IPS DF 6.9 (cell line): ENCODE results near the gene SRRM5.
A peak's percentile ranks its signal among the peaks of the same experiment; 100 is the strongest.
"Not testable (repeated sequence)": the region's sequence is repeated elsewhere in the genome, so short reads cannot be mapped to it uniquely, and the experiment has no call there.

Source experiments
- DNase-seq: peaks from one replicate; pipeline ENCODE4 v3.0.0-alpha.2; 2013; ENCODE audit warnings: low read depth, low spot score
- H3K27ac ChIP-seq: one replicate; pipeline ENCODE4 v1.5.1; 2013; ENCODE audit warnings: low read length, control low read depth
- H3K27me3 ChIP-seq: 2 replicates; pipeline ENCODE4 v1.6.1; 2013; ENCODE audit warnings: mild to moderate bottlenecking, low read length; ENCODE audit not compliant: control insufficient read depth, insufficient read depth
- H3K36me3 ChIP-seq: 2 replicates; pipeline ENCODE4 v1.6.1; 2013; ENCODE audit warnings: low read length; ENCODE audit not compliant: control insufficient read depth, insufficient read depth
- H3K4me1 ChIP-seq: 2 replicates; pipeline ENCODE4 v1.6.1; 2013; ENCODE audit warnings: low read length; ENCODE audit not compliant: control insufficient read depth, insufficient read depth
- H3K4me3 ChIP-seq: 2 replicates; pipeline ENCODE4 v1.5.1; 2013; ENCODE audit warnings: mild to moderate bottlenecking, low read length
- H3K9me3 ChIP-seq: 2 replicates; pipeline ENCODE4 v1.6.1; 2013; ENCODE audit warnings: low read length, inconsistent platforms; ENCODE audit not compliant: control insufficient read depth, insufficient read depth
- WGBS: extraction: QIAGEN DNeasy Blood & Tissue Kit; methylation state at CpG from one replicate; pipeline ENCODE4 v1.1.7; 2013; ENCODE audit warnings: mixed read lengths, missing lambda C conversion rate; ENCODE audit not compliant: insufficient read length, insufficient coverage; 5-methylcytosine and 5-hydroxymethylcytosine counted together

Gene SRRM5

GRCh38 chr19:43625918-43626579 lies 14.2 kb downstream of the SRRM5 start:
- no peak for DNase-seq

GRCh38 chr19:43626838-43627237 lies 14.9 kb downstream of the SRRM5 start:
- no peak overlapping the region for H3K27ac ChIP-seq
- no peaks in the 10 kb centered on the region for H3K36me3 ChIP-seq
- no CpG with 5 or more reads among the region's 17 CpGs for WGBS
- H3K4me1 ChIP-seq = peaks cover 2% of the 10 kb centered on the region; the same call in 1 of the 2 replicates
- H3K9me3 ChIP-seq = no peaks in the 10 kb centered on the region
- H3K4me3 ChIP-seq = no peak overlapping the region
- no peaks in the 10 kb centered on the region for H3K27me3 ChIP-seq
- DNase-seq = no peak

More at GRCh38 chr19:43625918-43626579, 14.2 kb downstream of the SRRM5 start:
- no peak overlapping the region for H3K4me3 ChIP-seq
- H3K27ac ChIP-seq = no peak overlapping the region
- no peaks in the 10 kb centered on the region for H3K9me3 ChIP-seq
- WGBS = no CpG with 5 or more reads among the region's 32 CpGs
- no peaks in the 10 kb centered on the region for H3K36me3 ChIP-seq
- no peaks in the 10 kb centered on the region for H3K27me3 ChIP-seq
- H3K4me1 ChIP-seq = peaks cover 2% of the 10 kb centered on the region; the same call in 1 of the 2 replicates

GRCh38 chr19:43628646-43629326 lies 16.9 kb downstream of the SRRM5 start:
- WGBS = no CpG with 5 or more reads among the region's 3 CpGs
- no peaks in the 10 kb centered on the region for H3K36me3 ChIP-seq
- no peaks in the 10 kb centered on the region for H3K27me3 ChIP-seq
- DNase-seq = no peak
- no peak overlapping the region for H3K4me3 ChIP-seq
- no peak overlapping the region for H3K27ac ChIP-seq
- H3K4me1 ChIP-seq = peaks cover 2% of the 10 kb centered on the region; the same call in 1 of the 2 replicates
- no peaks in the 10 kb centered on the region for H3K9me3 ChIP-seq

GRCh38 chr19:43631491-43631890 lies 19.6 kb downstream of the SRRM5 start:
- DNase-seq = no peak
- Histone ChIP-seq H3K27me3 (no peaks in the 10 kb centered on the region), H3K27ac (no peak overlapping the region), H3K36me3 (no peaks in the 10 kb centered on the region), H3K9me3 (no peaks in the 10 kb centered on the region), H3K4me3 (no peak overlapping the region), H3K4me1 (peaks cover 3% of the 10 kb centered on the region)
- whole genome bisulfite sequencing = no CpG with 5 or more reads among the region's 5 CpGs

GRCh38 chr19:43633520-43633919 lies 21.6 kb downstream of the SRRM5 start:
- Histone ChIP-seq H3K4me1 (peaks cover 3% of the 10 kb centered on the region), H3K9me3 (no peaks in the 10 kb centered on the region), H3K27me3 (peaks cover under 1% of the 10 kb centered on the region; the same call in 1 of the 2 replicates), H3K27ac (no peak overlapping the region), H3K4me3 (no peak overlapping the region), H3K36me3 (no peaks in the 10 kb centered on the region)
- WGBS = no CpG with 5 or more reads among the region's 4 CpGs
- no peak for DNase-seq

- Histone ChIP-seq H3K36me3 (no peaks in the 10 kb centered on the region), H3K4me3 (no peak overlapping the region), H3K4me1 (peaks cover 3% of the 10 kb centered on the region), H3K9me3 (no peaks in the 10 kb centered on the region), H3K27ac (no peak overlapping the region), H3K27me3 (peaks cover 6% of the 10 kb centered on the region)
- DNase-seq = no peak
- no CpG with 5 or more reads among the region's 5 CpGs for WGBS
These were observed 22.2 kb downstream of the SRRM5 start for GRCh38 chr19:43634068-43634467.

- DNase-seq = no peak
- H3K9me3 ChIP-seq = no peaks in the 10 kb centered on the region
- H3K27ac ChIP-seq = no peak overlapping the region
- peak overlapping the region; percentile 25; the same call in 1 of the 2 replicates for H3K4me3 ChIP-seq
- peaks cover 3% of the 10 kb centered on the region for H3K4me1 ChIP-seq
- H3K36me3 ChIP-seq = no peaks in the 10 kb centered on the region
- WGBS = no CpG with 5 or more reads among the region's 5 CpGs
- peaks cover 8% of the 10 kb centered on the region for H3K27me3 ChIP-seq
These were observed 22.6 kb downstream of the SRRM5 start for GRCh38 chr19:43634506-43634871.

- H3K4me1 ChIP-seq = peaks cover 3% of the 10 kb centered on the region
- H3K27me3 ChIP-seq = peaks cover 8% of the 10 kb centered on the region
- H3K9me3 ChIP-seq = no peaks in the 10 kb centered on the region
- H3K4me3 ChIP-seq = peak overlapping the region; percentile 25; the same call in 1 of the 2 replicates
- no peaks in the 10 kb centered on the region for H3K36me3 ChIP-seq
- H3K27ac ChIP-seq = no peak overlapping the region
- no peak for DNase-seq
- whole genome bisulfite sequencing = no CpG with 5 or more reads among the region's 17 CpGs
These were observed 23.1 kb downstream of the SRRM5 start for GRCh38 chr19:43634872-43635560.

- H3K36me3 ChIP-seq, DNase-seq, H3K27ac ChIP-seq, H3K27me3 ChIP-seq, H3K4me1 ChIP-seq, H3K9me3 ChIP-seq: not testable (repeated sequence)
- H3K4me3 ChIP-seq = peak overlapping the region; percentile 25; the same call in 1 of the 2 replicates
- WGBS = no CpG with 5 or more reads among the region's 2 CpGs
These were observed 23.7 kb downstream of the SRRM5 start for GRCh38 chr19:43635561-43635940.

- no CpG with 5 or more reads among the region's 14 CpGs for WGBS
- no peaks in the 10 kb centered on the region for H3K9me3 ChIP-seq
- no peaks in the 10 kb centered on the region for H3K36me3 ChIP-seq
- H3K27me3 ChIP-seq = peaks cover 8% of the 10 kb centered on the region
- H3K27ac ChIP-seq = no peak overlapping the region
- peaks cover 3% of the 10 kb centered on the region for H3K4me1 ChIP-seq
- DNase-seq = no peak
- no peak overlapping the region for H3K4me3 ChIP-seq
These were observed 24.3 kb downstream of the SRRM5 start for GRCh38 chr19:43636121-43636683.
